Measurements from ENCODE around the gene ZCCHC8.
"Not testable (repeated sequence)": the region's sequence is repeated elsewhere in the genome, so short reads cannot be mapped to it uniquely, and the experiment has no call there.

Gene ZCCHC8

DNA sequence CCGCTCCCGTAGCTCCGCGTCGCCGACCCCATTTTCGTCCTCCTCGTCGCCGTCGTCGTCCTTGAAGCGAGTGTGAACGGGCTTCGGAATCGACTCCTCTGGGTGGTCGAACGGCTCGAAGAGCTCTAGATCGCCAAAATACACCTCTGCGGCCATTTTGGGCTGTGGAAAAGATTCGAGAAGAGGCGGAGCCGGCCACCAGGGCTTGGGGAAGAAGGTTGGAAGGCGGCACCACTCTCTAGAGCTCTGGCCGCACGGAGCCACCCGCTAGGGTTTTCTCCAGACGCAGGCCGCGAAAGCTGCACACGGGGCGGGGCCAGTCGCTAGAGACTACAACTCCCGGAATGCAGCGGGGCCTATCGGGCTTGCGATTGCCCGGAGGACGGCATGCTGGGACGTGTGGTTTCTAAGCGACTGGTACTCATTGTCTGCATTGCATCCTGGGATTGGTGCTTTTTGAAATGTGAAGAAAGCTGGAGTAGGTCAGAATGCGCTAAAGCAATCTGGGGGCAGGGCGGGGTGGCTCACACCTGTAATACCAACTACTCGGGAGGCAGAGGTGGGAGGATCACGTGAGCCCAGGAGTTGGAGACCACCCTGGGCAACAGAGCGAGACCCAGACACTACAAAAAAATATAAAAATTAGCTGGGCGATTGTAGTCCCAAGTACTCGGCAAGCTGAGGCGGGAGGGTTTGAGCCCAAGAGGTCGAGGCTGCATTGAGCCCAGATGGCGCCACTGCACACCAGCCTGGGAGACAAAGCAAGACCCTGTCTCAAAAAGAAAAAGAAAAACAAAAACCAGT, at the start of gene ZCCHC8:
Gene ZCCHC8, minus strand, starts transcription at position 248 of the 804 bp plus-strand sequence. Its CDS starts 92 bp downstream, at position 156.
- DNase-seq (ENCODE audit: low spot score), result peak; percentile 97

- no peak for DNase-seq (ENCODE audit: low spot score)
These were observed 46.6 kb upstream of the ZCCHC8 start for GRCh38 chr12:122547330-122547729.

- no peak for DNase-seq (ENCODE audit: low spot score)
These were observed 45.1 kb upstream of the ZCCHC8 start for GRCh38 chr12:122545855-122546254.

GRCh38 chr12:122544537-122544936, 43.8 kb upstream of the ZCCHC8 start:
- no peak for DNase-seq (ENCODE audit: low spot score)

- no peak for DNase-seq (ENCODE audit: low spot score)
These were observed 37.8 kb upstream of the ZCCHC8 start for GRCh38 chr12:122538496-122538895.

DNA sequence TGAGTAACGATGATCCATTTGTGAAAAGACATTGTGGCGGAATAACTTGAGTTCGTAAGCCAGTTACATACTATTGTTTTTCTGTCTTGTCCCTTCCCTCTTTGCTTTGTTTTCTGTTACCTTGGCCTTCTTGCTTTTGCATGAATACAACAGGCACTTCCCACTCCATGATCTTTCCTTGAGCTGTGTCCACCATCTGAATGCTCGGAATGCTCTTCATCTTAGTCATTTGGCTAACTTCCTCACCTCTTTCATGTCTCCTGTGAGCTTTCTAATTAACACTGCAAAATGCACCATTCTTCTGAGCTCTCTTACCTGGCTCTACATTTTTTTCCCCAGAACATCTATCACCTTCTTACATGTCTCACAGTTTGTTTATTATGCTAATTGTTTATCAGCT, 36.3 kb upstream of the ZCCHC8 start:
- DNase-seq (ENCODE audit: low spot score), result no peak

DNA sequence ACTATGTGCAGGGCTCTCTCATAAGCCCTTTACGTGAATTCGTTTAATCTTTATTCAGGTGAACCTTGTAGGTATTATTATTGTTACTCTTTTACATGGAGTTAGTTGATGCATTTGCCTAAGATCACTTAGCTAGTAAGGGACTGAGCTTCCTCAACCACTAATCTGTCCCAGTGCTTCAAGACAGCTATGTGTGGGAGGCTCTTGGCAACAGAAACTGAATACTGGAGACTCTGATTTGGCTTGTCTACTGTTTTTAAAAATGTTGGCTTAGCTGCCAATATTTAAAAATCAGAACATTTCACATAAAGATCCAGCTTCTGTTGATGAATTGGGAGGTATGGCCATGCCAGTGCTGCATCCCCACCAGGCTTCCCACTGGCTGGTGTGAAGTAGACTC, 33.1 kb upstream of the ZCCHC8 start:
- no peak for DNase-seq (ENCODE audit: low spot score)

- no peak for DNase-seq (ENCODE audit: low spot score)
These were observed 28.3 kb upstream of the ZCCHC8 start for GRCh38 chr12:122528992-122529391.

- no peak for DNase-seq (ENCODE audit: low spot score)
These were observed 27.9 kb upstream of the ZCCHC8 start for GRCh38 chr12:122528582-122528981.

- DNase-seq (ENCODE audit: low spot score), result peak; percentile 29
These were observed 26.8 kb upstream of the ZCCHC8 start for GRCh38 chr12:122527478-122527944.

DNA sequence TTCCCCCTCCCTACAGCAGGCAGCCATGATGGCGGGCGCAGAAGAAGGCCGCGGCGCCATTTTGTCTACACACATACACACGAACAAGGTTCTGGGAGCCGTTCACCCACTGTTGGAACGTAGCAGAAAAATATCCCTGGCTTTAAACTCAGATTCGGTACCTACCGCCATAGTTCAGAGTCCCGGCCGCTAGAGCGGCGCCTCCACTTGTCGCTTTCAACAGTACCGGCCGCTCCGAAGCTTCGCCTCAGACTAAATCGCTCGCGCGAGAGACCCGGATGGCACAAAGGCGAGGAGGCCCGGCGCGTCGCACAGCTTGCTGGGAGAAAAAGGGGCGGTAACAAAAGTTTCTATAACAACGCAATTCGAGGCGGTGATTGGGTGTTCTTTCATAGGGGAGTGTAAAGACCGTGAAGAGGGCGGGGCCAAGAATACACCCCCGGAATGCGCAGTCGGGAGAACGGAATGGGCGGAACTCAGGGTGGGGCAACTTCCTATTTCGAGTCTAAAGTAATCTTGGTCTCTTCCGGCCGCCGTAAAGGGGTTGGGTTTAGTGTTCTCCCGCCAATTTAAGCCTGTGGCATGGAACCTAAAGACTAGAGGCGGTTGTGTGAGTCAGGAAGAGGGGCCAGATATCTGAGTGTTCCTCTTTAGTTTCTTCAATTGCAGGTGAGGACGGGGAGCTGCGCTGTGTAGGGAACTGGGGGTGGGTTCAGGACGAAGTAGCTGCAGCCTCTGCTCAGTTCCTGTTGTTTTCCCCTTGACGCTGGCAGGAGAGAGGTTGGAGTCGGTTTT, 26.1 kb upstream of the ZCCHC8 start, which contains the start of the genes KNTC1 and RSRC2:
Gene KNTC1, plus strand, starts transcription at position 567 of the 795 bp plus-strand sequence. CDS start 2,815 bp downstream, outside the sequence.
Gene RSRC2, minus strand, starts transcription at position 254 of the 795 bp plus-strand sequence. Its CDS starts 83 bp downstream, at position 171.
- DNase-seq (ENCODE audit: low spot score), result peak; percentile 100

GRCh38 chr12:122523846-122524718, 23.4 kb upstream of the ZCCHC8 start:
- DNase-seq (ENCODE audit: low spot score), result no peak

DNA sequence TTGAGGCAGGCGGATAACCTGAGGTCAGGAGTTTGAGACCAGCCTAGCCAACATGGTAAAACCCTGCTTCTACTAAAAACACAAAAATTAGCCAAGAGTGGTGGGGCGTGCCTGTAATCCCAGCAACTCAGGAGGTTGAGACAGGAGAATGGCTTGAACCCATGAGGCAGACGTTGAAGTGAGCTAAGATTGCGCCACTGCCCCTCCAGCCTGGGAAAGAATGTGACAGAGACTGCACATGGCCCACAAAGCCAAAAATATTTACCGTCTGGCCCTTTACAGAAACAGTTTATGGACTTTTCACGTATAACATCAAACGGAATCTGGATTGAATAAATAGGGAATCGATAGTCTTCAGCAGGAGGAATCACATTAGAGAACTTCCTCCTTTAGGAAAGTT, 22.5 kb upstream of the ZCCHC8 start:
- no peak for DNase-seq (ENCODE audit: low spot score)

DNA sequence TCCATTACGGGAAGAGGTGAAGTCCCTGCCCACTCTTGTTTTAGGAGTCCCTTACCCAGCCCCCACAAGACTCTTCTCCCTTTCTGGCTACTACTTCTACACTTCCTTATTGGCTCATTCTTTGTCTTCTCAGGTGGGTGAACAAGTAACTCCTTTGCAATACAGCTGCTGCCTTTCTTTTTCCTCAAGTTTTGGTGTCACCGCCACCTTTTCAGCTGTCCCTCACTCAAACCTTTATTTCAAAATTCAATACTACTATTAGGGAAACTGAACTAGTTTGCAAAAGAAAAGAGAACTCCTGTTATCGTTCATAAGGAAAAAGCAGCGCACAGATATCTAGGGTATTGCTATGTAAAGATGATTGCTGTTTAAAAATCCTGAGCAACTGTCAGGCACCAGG, 19.9 kb upstream of the ZCCHC8 start:
- DNase-seq (ENCODE audit: low spot score), result no peak

GRCh38 chr12:122519418-122519817, 18.7 kb upstream of the ZCCHC8 start:
- DNase-seq (ENCODE audit: low spot score), result no peak

DNA sequence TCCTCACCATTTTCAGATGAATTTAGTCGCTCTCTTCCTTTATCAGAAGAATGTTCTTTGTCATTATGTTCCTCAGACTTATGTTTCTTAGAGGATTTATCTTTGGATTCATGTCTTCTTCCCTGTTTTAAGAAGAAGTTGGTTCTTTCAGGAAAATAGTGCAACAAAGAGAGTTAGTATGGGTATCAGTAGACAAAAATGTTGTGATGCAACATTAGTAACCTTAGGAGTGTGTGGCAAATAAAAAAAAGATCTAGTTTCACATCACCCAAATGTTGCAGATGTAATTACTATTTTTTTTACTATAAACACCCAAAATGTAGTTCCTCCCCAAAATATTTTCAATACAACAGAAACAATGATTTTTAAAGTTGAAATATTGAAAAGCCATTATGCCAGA, 18.2 kb upstream of the ZCCHC8 start:
- no peak for DNase-seq (ENCODE audit: low spot score)

DNA sequence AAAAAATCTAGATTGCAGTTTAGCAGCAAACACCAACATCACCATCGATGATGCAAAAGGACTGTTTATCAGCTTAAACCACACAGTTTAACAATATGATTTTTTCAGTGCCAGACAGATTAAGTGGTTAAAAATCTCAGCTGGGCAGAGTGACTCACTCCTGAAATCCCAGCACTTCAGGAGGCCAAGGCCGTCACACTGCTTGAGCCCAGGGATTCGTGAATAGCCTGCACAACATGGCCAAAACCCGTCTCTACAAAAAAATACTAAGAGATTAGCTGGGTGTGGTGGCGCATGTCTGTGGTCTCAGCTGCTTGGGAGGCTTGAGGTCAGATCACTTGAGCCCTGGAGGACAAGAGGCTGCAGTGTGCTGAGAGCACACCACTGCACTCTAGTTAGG, 17.1 kb upstream of the ZCCHC8 start:
- no peak for DNase-seq (ENCODE audit: low spot score)

- DNase-seq (ENCODE audit: low spot score), result no peak
These were observed 16.0 kb upstream of the ZCCHC8 start for GRCh38 chr12:122516544-122517361.

DNA sequence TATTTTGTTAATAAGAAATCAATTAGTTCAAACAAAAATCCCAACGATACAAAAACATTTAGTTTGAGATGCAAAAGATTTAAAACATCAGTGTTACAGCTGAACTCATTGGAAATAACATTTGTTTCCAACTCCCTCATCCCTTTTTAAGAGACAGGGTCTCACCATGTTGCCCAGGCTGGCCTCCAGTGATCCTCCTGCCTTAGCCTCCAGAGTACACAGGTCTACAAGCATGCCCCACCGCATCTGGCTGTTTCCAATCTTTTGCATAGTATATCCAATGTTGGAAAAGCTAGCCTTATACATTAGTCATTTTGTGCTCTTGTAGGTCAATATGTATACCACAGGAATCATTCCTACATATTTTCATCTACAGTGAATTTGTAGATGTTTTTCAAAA, 14.5 kb upstream of the ZCCHC8 start:
- no peak for DNase-seq (ENCODE audit: low spot score)

GRCh38 chr12:122513660-122514059, 12.9 kb upstream of the ZCCHC8 start:
- DNase-seq (ENCODE audit: low spot score), result no peak

DNA sequence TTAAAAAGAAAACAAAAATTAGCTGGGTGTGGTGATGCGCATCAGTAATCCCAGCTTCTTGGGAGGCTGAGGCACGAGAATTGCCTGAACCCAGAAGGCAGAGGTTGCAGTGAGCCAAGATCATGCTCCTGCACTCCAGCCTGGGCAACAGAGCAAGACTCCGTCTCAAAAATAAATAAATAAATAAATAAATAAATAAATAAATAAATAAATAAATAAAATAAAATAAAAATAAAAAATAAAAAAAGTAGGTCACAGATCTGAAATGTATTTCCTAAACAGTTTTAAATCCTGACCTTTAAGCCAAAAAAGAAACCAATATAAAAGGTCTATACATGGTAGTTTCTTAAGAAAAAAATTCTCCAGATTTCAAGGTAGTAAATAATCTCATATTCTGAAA, 12.3 kb upstream of the ZCCHC8 start:
- not testable (repeated sequence) for DNase-seq (ENCODE audit: low spot score)
